ENCODE results near the gene NQO2. TPM values are rescaled to one million over a fixed set of nuclear protein-coding genes. Genes with fewer than 3 reads are reported as not detected.
"Not testable (repeated sequence)": the region's sequence is repeated elsewhere in the genome, so short reads cannot be mapped to it uniquely, and the experiment has no call there.

The NQO2 gene
- total and polyA plus RNA-seq, 2 donors (not counting 1 experiment from before 2014, with no cell fraction given), result 6.2 to 21.5 TPM

GRCh38 chr6:3045777-3046176, 46.1 kb downstream of the NQO2 start:
- POLR2A ChIA-PET, result no interaction called here
- peaks cover 27% of the 10 kb centered on the region for H3K27me3 Mint-ChIP-seq
- Histone ChIP-seq H3K79me2 (ENCODE audit: control insufficient read depth, insufficient read depth, low read length) (no peaks in the 10 kb centered on the region), H3K4me2 (replicated peaks; ENCODE audit: low read depth, low read length, poor library complexity, severe bottlenecking) (no peak overlapping the region), H3K9me3 (ENCODE audit: control extremely low read depth in 1 of 3, control insufficient read depth in 2 of 3, insufficient read depth in 1 of 3, low read length in 2 of 3) (no peaks in the 10 kb centered on the region), H4K20me1 (ENCODE audit: control insufficient read depth, insufficient read depth, low read length, poor library complexity, severe bottlenecking) (no peaks in the 10 kb centered on the region), H3K27me3 (replicated peaks in 1 of 4; ENCODE audit: control extremely low read depth in 1 of 4, control insufficient read depth in 3 of 4, insufficient read depth in 4 of 4, low read length in 3 of 4) (peaks cover 0 to 9% (median 0%) of the 10 kb centered on the region in 4 experiments), H3K27ac (ENCODE audit: low read length in 2 of 2) (no peak overlapping the region), H3K9ac (ENCODE audit: low read length) (no peak overlapping the region), H3K36me3 (replicated peaks in 1 of 2; ENCODE audit: control extremely low read depth in 1 of 2, control insufficient read depth in 1 of 2, extremely low read depth in 1 of 2, insufficient read depth in 2 of 2, low read length in 1 of 2) (no peaks in the 10 kb centered on the region), H3K4me3 (ENCODE audit: control extremely low read depth in 1 of 5, extremely low read depth in 1 of 5, insufficient read depth in 1 of 5, low read depth in 2 of 5, low read length in 4 of 5) (no peak overlapping the region), H3K4me1 (ENCODE audit: control insufficient read depth in 2 of 2, insufficient read depth in 2 of 2, low read length in 2 of 2) (no peaks in the 10 kb centered on the region), H2AFZ (ENCODE audit: insufficient read depth, low read depth, low read length, poor library complexity, severe bottlenecking) (no peak overlapping the region)
- H3K4me3 Mint-ChIP-seq, result no peak overlapping the region
- ATAC-seq (ENCODE audit: low read depth) (no peak), DNase-seq (no peak)
- H3K4me1 Mint-ChIP-seq, result no peaks in the 10 kb centered on the region
- no CpG with 5 or more reads among the region's 1 CpG for WGBS (ENCODE audit: insufficient coverage)
- CTCF ChIA-PET, result no interaction called here
- TF ChIP-seq, protein P1, sequence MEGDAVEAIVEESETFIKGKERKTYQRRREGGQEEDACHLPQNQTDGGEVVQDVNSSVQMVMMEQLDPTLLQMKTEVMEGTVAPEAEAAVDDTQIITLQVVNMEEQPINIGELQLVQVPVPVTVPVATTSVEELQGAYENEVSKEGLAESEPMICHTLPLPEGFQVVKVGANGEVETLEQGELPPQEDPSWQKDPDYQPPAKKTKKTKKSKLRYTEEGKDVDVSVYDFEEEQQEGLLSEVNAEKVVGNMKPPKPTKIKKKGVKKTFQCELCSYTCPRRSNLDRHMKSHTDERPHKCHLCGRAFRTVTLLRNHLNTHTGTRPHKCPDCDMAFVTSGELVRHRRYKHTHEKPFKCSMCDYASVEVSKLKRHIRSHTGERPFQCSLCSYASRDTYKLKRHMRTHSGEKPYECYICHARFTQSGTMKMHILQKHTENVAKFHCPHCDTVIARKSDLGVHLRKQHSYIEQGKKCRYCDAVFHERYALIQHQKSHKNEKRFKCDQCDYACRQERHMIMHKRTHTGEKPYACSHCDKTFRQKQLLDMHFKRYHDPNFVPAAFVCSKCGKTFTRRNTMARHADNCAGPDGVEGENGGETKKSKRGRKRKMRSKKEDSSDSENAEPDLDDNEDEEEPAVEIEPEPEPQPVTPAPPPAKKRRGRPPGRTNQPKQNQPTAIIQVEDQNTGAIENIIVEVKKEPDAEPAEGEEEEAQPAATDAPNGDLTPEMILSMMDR (IDR thresholded peaks at IDR 0.05), result no peak
- TF ChIP-seq EZH2 (IDR thresholded peaks at IDR 0.05; ENCODE audit: borderline replicate concordance, insufficient read depth, low read depth, low read length, poor library complexity, severe bottlenecking), result no peak
- intact Hi-C loops (cut with micrococcal nuclease), result no loop called here
- no peak overlapping the region for H3K27ac Mint-ChIP-seq
- H3K9me3 Mint-ChIP-seq (ENCODE audit: insufficient read depth), result no peaks in the 10 kb centered on the region

GRCh38 chr6:3046295-3046694, 46.6 kb downstream of the NQO2 start:
- Histone ChIP-seq H3K36me3 (replicated peaks in 1 of 2; ENCODE audit: control extremely low read depth in 1 of 2, control insufficient read depth in 1 of 2, extremely low read depth in 1 of 2, insufficient read depth in 2 of 2, low read length in 1 of 2) (no peaks in the 10 kb centered on the region), H4K20me1 (ENCODE audit: control insufficient read depth, insufficient read depth, low read length, poor library complexity, severe bottlenecking) (no peaks in the 10 kb centered on the region), H3K4me1 (ENCODE audit: control insufficient read depth in 2 of 2, insufficient read depth in 2 of 2, low read length in 2 of 2) (no peaks in the 10 kb centered on the region), H3K9me3 (ENCODE audit: control extremely low read depth in 1 of 3, control insufficient read depth in 2 of 3, insufficient read depth in 1 of 3, low read length in 2 of 3) (no peaks in the 10 kb centered on the region), H2AFZ (ENCODE audit: insufficient read depth, low read depth, low read length, poor library complexity, severe bottlenecking) (no peak overlapping the region), H3K4me3 (ENCODE audit: control extremely low read depth in 1 of 5, extremely low read depth in 1 of 5, insufficient read depth in 1 of 5, low read depth in 2 of 5, low read length in 4 of 5) (no peak overlapping the region), H3K27me3 (replicated peaks in 1 of 4; ENCODE audit: control extremely low read depth in 1 of 4, control insufficient read depth in 3 of 4, insufficient read depth in 4 of 4, low read length in 3 of 4) (peaks cover 0 to 9% (median 1%) of the 10 kb centered on the region in 4 experiments), H3K9ac (ENCODE audit: low read length) (no peak overlapping the region), H3K79me2 (ENCODE audit: control insufficient read depth, insufficient read depth, low read length) (no peaks in the 10 kb centered on the region), H3K4me2 (replicated peaks; ENCODE audit: low read depth, low read length, poor library complexity, severe bottlenecking) (no peak overlapping the region), H3K27ac (ENCODE audit: low read length in 2 of 2) (no peak overlapping the region)
- intact Hi-C loops (cut with micrococcal nuclease), result no loop called here
- peaks cover 30% of the 10 kb centered on the region for H3K27me3 Mint-ChIP-seq
- H3K4me3 Mint-ChIP-seq, result no peak overlapping the region
- DNase-seq, result no peak
- H3K9me3 Mint-ChIP-seq (ENCODE audit: insufficient read depth), result no peaks in the 10 kb centered on the region
- POLR2A ChIA-PET, result no interaction called here
- no peak for TF ChIP-seq EZH2 (IDR thresholded peaks at IDR 0.05; ENCODE audit: borderline replicate concordance, insufficient read depth, low read depth, low read length, poor library complexity, severe bottlenecking)
- TF ChIP-seq, protein P1 (IDR thresholded peaks at IDR 0.05), result no peak
- CTCF ChIA-PET, result no interaction called here
- no peak for ATAC-seq (ENCODE audit: low read depth)
- H3K27ac Mint-ChIP-seq, result no peak overlapping the region
- WGBS (ENCODE audit: insufficient coverage), result 71% methylated on average over 2 of the region's 3 CpGs
- H3K4me1 Mint-ChIP-seq, result no peaks in the 10 kb centered on the region

DNA sequence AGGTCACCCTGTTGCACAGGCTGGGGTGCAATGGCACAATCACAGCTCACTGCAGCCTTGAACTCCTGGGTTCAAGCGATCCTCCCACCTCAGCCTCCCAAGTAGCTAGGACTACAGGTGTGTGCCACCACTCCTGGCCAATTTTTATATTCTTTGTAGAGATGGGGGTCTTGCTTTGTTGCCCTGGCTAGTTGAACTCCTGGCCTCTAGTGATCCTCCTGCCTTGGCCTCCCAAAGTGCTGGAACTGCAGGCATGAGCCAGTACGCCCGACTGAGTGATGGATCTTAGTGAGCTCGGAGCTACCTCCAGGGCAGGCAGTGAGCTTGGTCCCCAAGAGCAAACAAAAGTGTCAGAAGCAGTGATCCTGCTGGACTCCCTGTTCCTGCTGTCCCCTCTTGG, 48.3 kb downstream of the NQO2 start:
- H3K27ac Mint-ChIP-seq; H3K4me1 Mint-ChIP-seq; H2AFZ ChIP-seq (ENCODE audit: insufficient read depth, low read depth, low read length, poor library complexity, severe bottlenecking); H3K9me3 ChIP-seq (ENCODE audit: control extremely low read depth in 1 of 3, control insufficient read depth in 2 of 3, insufficient read depth in 1 of 3, low read length in 2 of 3); H3K9ac ChIP-seq (ENCODE audit: low read length); H4K20me1 ChIP-seq (ENCODE audit: control insufficient read depth, insufficient read depth, low read length, poor library complexity, severe bottlenecking); H3K4me2 ChIP-seq (replicated peaks; ENCODE audit: low read depth, low read length, poor library complexity, severe bottlenecking); H3K4me1 ChIP-seq (ENCODE audit: control insufficient read depth in 2 of 2, insufficient read depth in 2 of 2, low read length in 2 of 2); H3K9me3 Mint-ChIP-seq (ENCODE audit: insufficient read depth); intact Hi-C loops (cut with micrococcal nuclease); H3K27ac ChIP-seq (ENCODE audit: low read length in 2 of 2); CTCF ChIA-PET; H3K79me2 ChIP-seq (ENCODE audit: control insufficient read depth, insufficient read depth, low read length); H3K27me3 ChIP-seq (replicated peaks in 1 of 4; ENCODE audit: control extremely low read depth in 1 of 4, control insufficient read depth in 3 of 4, insufficient read depth in 4 of 4, low read length in 3 of 4); H3K4me3 Mint-ChIP-seq; H3K36me3 ChIP-seq (replicated peaks in 1 of 2; ENCODE audit: control extremely low read depth in 1 of 2, control insufficient read depth in 1 of 2, extremely low read depth in 1 of 2, insufficient read depth in 2 of 2, low read length in 1 of 2); H3K4me3 ChIP-seq (ENCODE audit: control extremely low read depth in 1 of 5, extremely low read depth in 1 of 5, insufficient read depth in 1 of 5, low read depth in 2 of 5, low read length in 4 of 5); POLR2A ChIA-PET; DNase-seq; ATAC-seq (ENCODE audit: low read depth): not testable (repeated sequence)
- 74% methylated on average over 3 of the region's 4 CpGs for WGBS (ENCODE audit: insufficient coverage)
- peaks cover 30% of the 10 kb centered on the region for H3K27me3 Mint-ChIP-seq
